Coronary artery (tissue), 2 donors: Measurements from ENCODE around the gene ERBB2.
A peak's percentile ranks its signal among the peaks of the same experiment; 100 is the strongest.
"Not testable (repeated sequence)": the region's sequence is repeated elsewhere in the genome, so short reads cannot be mapped to it uniquely, and the experiment has no call there.

Experiments
- DNase-seq: peaks from one replicate; pipeline ENCODE4 v3.0.0-alpha.2; 2017; ENCODE audit warnings: low spot score
- H3K27ac ChIP-seq, 2 donors: fragments of 200-600 bp; sonication (generic); one replicate each; pipeline ENCODE4 v1.5.1; 2016 to 2019
- H3K4me3 ChIP-seq: fragments of 200-600 bp; sonication (generic); 2 replicates; pipeline ENCODE4 v1.5.1; 2016; ENCODE audit warnings: mild to moderate bottlenecking, moderate library complexity
- TF ChIP-seq, protein P1 (sequence below): fragments of 200-600 bp; sonication (generic); IDR thresholded peaks from one replicate; pipeline ENCODE4 v1.5.1; 2019; ENCODE audit warnings: antibody characterized with exemption

The ERBB2 gene

DNA sequence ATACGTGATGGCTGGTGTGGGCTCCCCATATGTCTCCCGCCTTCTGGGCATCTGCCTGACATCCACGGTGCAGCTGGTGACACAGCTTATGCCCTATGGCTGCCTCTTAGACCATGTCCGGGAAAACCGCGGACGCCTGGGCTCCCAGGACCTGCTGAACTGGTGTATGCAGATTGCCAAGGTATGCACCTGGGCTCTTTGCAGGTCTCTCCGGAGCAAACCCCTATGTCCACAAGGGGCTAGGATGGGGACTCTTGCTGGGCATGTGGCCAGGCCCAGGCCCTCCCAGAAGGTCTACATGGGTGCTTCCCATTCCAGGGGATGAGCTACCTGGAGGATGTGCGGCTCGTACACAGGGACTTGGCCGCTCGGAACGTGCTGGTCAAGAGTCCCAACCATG, 24.9 kb downstream of the ERBB2 start:
- no peak for DNase-seq
- Histone ChIP-seq H3K27ac (no peak overlapping the region), H3K4me3 (no peak overlapping the region)
- TF ChIP-seq, protein P1, sequence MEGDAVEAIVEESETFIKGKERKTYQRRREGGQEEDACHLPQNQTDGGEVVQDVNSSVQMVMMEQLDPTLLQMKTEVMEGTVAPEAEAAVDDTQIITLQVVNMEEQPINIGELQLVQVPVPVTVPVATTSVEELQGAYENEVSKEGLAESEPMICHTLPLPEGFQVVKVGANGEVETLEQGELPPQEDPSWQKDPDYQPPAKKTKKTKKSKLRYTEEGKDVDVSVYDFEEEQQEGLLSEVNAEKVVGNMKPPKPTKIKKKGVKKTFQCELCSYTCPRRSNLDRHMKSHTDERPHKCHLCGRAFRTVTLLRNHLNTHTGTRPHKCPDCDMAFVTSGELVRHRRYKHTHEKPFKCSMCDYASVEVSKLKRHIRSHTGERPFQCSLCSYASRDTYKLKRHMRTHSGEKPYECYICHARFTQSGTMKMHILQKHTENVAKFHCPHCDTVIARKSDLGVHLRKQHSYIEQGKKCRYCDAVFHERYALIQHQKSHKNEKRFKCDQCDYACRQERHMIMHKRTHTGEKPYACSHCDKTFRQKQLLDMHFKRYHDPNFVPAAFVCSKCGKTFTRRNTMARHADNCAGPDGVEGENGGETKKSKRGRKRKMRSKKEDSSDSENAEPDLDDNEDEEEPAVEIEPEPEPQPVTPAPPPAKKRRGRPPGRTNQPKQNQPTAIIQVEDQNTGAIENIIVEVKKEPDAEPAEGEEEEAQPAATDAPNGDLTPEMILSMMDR = no peak

DNA sequence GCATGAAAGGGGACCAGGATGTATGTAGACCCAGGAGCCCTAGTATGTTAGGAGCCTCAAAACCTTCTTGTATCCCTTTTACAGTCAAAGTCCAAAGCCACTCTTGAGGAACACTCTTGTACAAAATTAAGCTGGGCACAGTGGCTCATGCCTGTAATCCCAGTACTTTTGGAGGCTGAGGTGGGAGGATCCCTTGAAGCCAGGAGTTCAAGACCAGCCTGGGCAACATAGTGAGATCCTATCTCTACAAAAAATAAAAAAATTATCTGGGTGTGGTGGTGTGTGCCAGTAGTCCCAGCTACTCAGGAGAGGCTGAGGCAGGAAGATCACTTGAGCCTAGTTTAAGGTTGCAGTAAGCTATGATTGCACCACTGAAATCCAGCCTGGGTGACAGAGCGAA, 26.1 kb downstream of the ERBB2 start:
- H3K4me3 ChIP-seq, DNase-seq, H3K27ac ChIP-seq: not testable (repeated sequence)

DNA sequence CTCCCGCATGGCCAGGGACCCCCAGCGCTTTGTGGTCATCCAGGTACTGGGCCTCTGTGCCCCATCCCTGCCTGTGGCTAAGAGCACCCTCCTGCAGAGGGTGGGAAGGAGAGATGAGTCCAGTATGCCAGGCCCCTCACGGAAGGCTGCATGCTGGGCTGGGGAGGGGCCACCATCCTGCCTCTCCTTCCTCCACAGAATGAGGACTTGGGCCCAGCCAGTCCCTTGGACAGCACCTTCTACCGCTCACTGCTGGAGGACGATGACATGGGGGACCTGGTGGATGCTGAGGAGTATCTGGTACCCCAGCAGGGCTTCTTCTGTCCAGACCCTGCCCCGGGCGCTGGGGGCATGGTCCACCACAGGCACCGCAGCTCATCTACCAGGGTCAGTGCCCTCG, 26.8 kb downstream of the ERBB2 start:
- H3K4me3 ChIP-seq = no peak overlapping the region
- no peak for DNase-seq
- no peak overlapping the region for H3K27ac ChIP-seq
- TF ChIP-seq, protein P1 = no peak

DNA sequence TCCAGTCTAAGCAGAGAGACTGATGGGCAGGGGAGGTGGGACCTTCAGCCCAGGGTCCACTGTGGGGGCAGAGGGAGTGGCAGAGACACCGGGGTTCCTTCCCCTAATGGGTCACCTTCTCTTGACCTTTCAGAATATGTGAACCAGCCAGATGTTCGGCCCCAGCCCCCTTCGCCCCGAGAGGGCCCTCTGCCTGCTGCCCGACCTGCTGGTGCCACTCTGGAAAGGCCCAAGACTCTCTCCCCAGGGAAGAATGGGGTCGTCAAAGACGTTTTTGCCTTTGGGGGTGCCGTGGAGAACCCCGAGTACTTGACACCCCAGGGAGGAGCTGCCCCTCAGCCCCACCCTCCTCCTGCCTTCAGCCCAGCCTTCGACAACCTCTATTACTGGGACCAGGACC, 27.7 kb downstream of the ERBB2 start:
- H3K4me3 ChIP-seq = no peak overlapping the region
- TF ChIP-seq, protein P1 = no peak
- H3K27ac ChIP-seq = no peak overlapping the region
- no peak for DNase-seq

DNA sequence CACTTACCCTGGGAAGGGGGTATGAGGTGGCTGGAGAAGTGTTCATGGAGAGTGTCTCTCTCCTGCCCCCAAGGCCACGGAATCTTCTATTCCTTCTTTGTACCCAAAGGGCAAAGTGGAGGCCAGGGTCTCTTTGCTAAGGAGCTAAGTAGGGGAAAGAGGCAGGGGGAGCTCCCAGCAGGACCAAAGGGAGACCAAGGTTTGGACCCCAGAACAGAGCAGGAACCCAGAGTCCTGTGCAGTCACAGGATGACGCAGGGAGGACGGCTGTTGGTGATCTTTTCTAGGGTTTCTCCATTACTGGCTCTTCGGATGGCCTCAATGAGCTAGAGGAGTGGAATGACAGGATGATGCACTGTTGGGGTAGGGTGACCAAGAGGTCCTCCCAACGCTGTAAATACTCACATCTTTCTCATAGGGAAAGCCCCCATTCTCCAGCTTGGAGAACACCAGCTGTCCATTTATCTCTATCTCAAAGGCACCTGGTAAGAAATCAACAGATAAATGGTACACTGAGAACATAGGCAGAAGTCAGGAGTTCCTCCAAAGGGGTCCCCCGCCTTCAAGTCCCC, 29.5 kb downstream of the ERBB2 start:
- H3K4me3 ChIP-seq = peak overlapping the region; percentile 92
- TF ChIP-seq, protein P1 = no peak

DNA sequence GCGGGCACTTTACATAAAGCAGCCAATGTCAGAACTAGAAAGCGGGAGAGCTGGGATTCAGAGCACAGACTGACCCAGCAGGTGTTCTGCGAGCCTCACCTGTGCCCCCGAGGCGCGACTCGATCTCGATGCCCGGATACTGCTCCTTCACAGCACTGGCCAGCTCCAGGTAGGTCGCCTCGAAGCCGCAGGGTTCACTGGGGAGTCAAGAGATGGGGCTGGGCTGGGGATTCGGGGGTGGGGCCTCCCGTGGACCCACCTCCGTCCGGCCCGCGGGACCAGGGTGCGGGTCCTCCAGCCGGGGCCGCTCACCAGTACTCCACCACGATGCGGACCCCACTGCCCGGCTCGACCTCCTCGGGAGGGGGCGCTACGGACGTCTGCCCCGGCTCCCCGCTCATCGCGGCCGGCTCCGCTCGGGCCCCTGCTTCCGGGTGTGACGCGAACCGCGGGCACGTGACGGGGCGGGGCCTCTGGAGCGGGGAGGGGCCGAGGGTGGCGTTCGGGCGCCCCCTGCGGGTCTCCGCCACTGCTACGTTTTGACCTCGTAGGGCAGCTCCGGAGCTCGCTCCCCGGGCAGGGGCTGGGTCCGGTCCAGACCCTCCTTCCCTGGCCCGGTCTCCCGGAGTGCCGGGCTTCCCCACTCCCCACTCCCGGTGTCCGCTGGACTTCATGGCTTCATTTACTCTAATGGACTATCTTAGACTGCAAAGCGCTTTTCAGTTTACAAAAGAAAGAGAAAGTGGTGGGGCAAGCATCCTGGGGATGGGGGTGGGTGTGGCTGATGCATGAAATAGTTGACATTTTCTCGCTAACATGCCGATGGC, 30.4 kb downstream of the ERBB2 start, which contains the start of gene MIEN1:
MIEN1 (minus strand) TSS at position 438 of the 827 bp plus-strand sequence; CDS start at position 401, 37 bp downstream.
- peak; percentile 92 for DNase-seq
- TF ChIP-seq, protein P1 = peak; percentile 93
- peak within 1 kb of the TSS; percentile 63 to 96 for H3K27ac ChIP-seq
- H3K4me3 ChIP-seq = peak within 1 kb of the TSS; percentile 92

More for the DNA sequence above, 29.5 kb downstream of the ERBB2 start:
- DNase-seq = no peak
- peak overlapping the region; percentile 63 to 96 for H3K27ac ChIP-seq

DNA sequence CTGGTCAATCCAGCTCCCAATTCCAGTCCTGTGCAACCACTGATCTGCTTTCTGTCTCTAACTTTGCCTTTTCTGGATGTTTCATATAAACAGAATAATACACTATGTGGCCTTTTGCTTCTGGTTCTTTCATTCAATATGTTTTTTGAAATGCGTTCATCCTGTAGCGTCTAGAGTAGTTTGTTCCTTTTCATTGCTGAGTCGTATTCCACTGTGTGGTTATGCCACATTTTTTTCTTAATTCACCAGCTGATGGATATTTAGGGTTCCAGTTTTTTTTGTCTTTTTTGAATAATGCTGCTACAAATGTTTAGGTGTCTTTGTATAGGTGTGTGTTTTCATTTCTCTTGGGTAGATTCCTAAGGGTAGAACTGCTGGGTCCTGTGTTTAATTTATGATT, 32.7 kb downstream of the ERBB2 start:
- no peak for DNase-seq

More for the DNA sequence above, 32.7 kb downstream of the ERBB2 start:
- Histone ChIP-seq H3K27ac (no peak overlapping the region), H3K4me3 (no peak overlapping the region)
- TF ChIP-seq, protein P1 = no peak
